Stimulated activated CD8-positive, alpha-beta memory T cell treated with anti-CD3 and anti-CD28 coated beads, Interleukin-15, amount 100 ng/mL, for 1 hour (primary cell): Measurements from ENCODE around the gene SPARCL1.
"Not testable (repeated sequence)": the region's sequence is repeated elsewhere in the genome, so short reads cannot be mapped to it uniquely, and the experiment has no call there.

Source experiments
- DNase-seq: peaks from one replicate; pipeline ENCODE4 v3.0.0-alpha.2; 2020; ENCODE audit warnings: low read depth

The SPARCL1 gene

GRCh38 chr4:87529187-87529586 is at the start of gene SPARCL1:
TSS of gene SPARCL1 (minus strand) at chr4:87529376. CDS start at chr4:87499574, 29,802 bp downstream.
- DNase-seq, result no peak

GRCh38 chr4:87575983-87576382 is 46.8 kb upstream of the SPARCL1 start:
- no peak for DNase-seq

GRCh38 chr4:87575408-87575807 is 46.2 kb upstream of the SPARCL1 start:
- DNase-seq, result no peak

- no peak for DNase-seq
Observed at GRCh38 chr4:87574996-87575395, 45.8 kb upstream of the SPARCL1 start.

- not testable (repeated sequence) for DNase-seq
Observed at GRCh38 chr4:87574376-87574775, 45.2 kb upstream of the SPARCL1 start.

GRCh38 chr4:87570290-87570805 is 41.2 kb upstream of the SPARCL1 start:
- DNase-seq, result no peak

- no peak for DNase-seq
Observed at GRCh38 chr4:87567191-87567590, 38.0 kb upstream of the SPARCL1 start.

GRCh38 chr4:87566276-87566675 is 37.1 kb upstream of the SPARCL1 start:
- DNase-seq, result no peak

GRCh38 chr4:87565746-87566145 is 36.6 kb upstream of the SPARCL1 start:
- no peak for DNase-seq

GRCh38 chr4:87560802-87561201 is 31.6 kb upstream of the SPARCL1 start:
- no peak for DNase-seq

- DNase-seq, result no peak
Observed at GRCh38 chr4:87559090-87559837, 30.1 kb upstream of the SPARCL1 start.

- DNase-seq, result no peak
Observed at GRCh38 chr4:87557348-87557747, 28.2 kb upstream of the SPARCL1 start.

- no peak for DNase-seq
Observed at GRCh38 chr4:87555773-87556619, 26.8 kb upstream of the SPARCL1 start.

- DNase-seq, result no peak
Observed at GRCh38 chr4:87553182-87553581, 24.0 kb upstream of the SPARCL1 start.

GRCh38 chr4:87551361-87551760 is 22.2 kb upstream of the SPARCL1 start:
- DNase-seq, result no peak

- DNase-seq, result no peak
Observed at GRCh38 chr4:87547016-87547708, 18.0 kb upstream of the SPARCL1 start.

GRCh38 chr4:87545052-87545451 is 15.9 kb upstream of the SPARCL1 start:
- no peak for DNase-seq

- no peak for DNase-seq
Observed at GRCh38 chr4:87543835-87544461, 14.8 kb upstream of the SPARCL1 start.

- no peak for DNase-seq
Observed at GRCh38 chr4:87542734-87543312, 13.6 kb upstream of the SPARCL1 start.

GRCh38 chr4:87541956-87542709 is 13.0 kb upstream of the SPARCL1 start:
- DNase-seq, result no peak

- DNase-seq, result no peak
Observed at GRCh38 chr4:87541521-87541920, 12.3 kb upstream of the SPARCL1 start.
